ENCODE results near the gene ODC1.

Gene ODC1

DNA sequence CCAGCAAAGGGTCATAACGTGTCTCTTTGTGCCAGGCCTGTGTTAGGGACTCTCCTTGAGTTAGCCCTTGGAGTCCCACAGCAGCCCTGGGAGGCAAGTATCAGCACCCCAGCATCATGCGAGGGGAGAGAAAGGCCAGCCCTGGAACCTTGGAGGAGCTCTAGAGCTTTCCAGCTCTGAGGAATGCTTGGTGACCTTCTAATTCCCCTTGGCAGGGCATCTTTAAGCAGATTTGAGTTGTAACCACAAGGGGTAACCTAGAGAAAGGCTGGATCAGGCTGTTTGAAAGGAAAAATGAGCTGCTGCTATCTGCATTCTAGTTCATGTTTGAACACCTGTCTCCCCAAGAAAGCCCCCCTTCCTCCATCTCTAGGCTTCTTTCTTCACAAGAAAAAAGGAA is 23.8 kb upstream of the ODC1 start:
- Histone ChIP-seq H3K4me3 (ENCODE audit: low read depth in 1 of 2, low read length in 1 of 2) (no peak overlapping the region), H3K9me3 (no peaks in the 10 kb centered on the region), H3K4me1 (ENCODE audit: control insufficient read depth in 1 of 2, insufficient read depth in 1 of 2, low read depth in 1 of 2, low read length in 1 of 2) (no peaks in the 10 kb centered on the region), H3K27me3 (no peaks in the 10 kb centered on the region), H3K36me3 (no peaks in the 10 kb centered on the region), H3K27ac (no peak overlapping the region)
- TF ChIP-seq, protein P1, sequence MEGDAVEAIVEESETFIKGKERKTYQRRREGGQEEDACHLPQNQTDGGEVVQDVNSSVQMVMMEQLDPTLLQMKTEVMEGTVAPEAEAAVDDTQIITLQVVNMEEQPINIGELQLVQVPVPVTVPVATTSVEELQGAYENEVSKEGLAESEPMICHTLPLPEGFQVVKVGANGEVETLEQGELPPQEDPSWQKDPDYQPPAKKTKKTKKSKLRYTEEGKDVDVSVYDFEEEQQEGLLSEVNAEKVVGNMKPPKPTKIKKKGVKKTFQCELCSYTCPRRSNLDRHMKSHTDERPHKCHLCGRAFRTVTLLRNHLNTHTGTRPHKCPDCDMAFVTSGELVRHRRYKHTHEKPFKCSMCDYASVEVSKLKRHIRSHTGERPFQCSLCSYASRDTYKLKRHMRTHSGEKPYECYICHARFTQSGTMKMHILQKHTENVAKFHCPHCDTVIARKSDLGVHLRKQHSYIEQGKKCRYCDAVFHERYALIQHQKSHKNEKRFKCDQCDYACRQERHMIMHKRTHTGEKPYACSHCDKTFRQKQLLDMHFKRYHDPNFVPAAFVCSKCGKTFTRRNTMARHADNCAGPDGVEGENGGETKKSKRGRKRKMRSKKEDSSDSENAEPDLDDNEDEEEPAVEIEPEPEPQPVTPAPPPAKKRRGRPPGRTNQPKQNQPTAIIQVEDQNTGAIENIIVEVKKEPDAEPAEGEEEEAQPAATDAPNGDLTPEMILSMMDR (IDR thresholded peaks at IDR 0.05) = no peak

DNA sequence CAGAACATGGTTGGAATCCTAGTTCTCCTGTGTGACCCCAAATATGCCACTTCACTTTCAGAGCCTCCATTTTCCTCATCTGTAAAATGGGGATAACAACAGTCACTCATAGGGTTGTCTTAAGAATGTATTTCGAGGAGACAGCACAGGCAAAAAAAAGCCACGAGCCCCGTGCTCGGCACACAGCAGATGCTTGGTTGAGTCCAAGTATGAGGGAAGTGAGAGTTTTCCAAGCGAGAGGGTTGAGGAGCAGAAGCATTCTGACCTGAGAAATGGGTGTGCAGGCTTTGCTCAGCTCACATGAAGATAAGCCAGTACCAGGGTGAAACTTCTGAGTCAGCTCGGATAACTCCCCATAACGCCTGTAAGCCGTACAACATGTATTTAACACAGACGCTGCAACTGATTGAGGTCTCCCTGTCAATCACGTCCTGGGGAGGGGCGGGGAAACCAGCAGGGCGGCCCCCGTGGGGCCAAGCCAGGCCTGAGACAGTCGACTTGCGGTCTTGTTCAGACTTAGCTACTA is 23.0 kb upstream of the ODC1 start:
- Histone ChIP-seq H3K9me3 (no peaks in the 10 kb centered on the region), H3K36me3 (no peaks in the 10 kb centered on the region), H3K4me1 (ENCODE audit: control insufficient read depth in 1 of 2, insufficient read depth in 1 of 2, low read depth in 1 of 2, low read length in 1 of 2) (no peaks in the 10 kb centered on the region), H3K27ac (no peak overlapping the region), H3K27me3 (no peaks in the 10 kb centered on the region), H3K4me3 (ENCODE audit: low read depth in 1 of 2, low read length in 1 of 2) (no peak overlapping the region)
- TF ChIP-seq, protein P1 (IDR thresholded peaks at IDR 0.05) = no peak

DNA sequence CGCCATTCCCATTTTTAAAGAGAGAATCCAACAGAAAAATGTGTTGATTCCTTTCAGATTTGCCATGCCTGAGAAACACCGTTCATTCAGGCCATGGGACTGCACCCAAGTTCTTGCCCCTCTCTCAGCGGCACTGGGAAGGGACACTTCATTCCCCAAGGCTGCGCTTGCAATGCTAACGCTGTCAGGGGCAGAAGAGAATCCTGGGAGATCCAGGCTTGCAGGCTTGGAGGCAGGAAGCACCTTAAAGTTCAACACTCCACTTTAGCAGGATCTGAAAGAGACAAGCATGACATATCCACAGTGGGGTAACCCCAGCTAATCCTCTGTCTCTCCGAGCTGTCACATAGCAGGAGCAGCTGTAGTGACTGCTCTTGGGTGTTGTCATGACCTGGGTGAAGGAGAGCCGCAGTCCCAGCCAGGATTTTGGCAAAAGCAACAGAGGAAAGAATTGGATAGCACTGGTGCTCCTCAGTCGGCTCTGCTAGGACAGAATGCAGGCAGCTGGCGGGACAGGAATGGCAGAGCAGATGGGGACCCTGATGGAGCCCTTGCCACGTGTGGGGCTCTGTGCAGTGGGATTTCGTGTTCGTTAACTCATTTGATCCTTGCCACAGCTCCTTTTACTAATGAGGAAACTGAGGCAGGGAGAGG is 22.0 kb upstream of the ODC1 start:
- no peak overlapping the region for H3K4me3 ChIP-seq (ENCODE audit: low read depth in 1 of 2, low read length in 1 of 2)
- H3K27me3 ChIP-seq = no peaks in the 10 kb centered on the region
- H3K9me3 ChIP-seq = no peaks in the 10 kb centered on the region
- no peak overlapping the region for H3K27ac ChIP-seq
- H3K4me1 ChIP-seq (ENCODE audit: control insufficient read depth in 1 of 2, insufficient read depth in 1 of 2, low read depth in 1 of 2, low read length in 1 of 2) = no peaks in the 10 kb centered on the region
- H3K36me3 ChIP-seq = no peaks in the 10 kb centered on the region
- TF ChIP-seq, protein P1 (IDR thresholded peaks at IDR 0.05) = no peak

DNA sequence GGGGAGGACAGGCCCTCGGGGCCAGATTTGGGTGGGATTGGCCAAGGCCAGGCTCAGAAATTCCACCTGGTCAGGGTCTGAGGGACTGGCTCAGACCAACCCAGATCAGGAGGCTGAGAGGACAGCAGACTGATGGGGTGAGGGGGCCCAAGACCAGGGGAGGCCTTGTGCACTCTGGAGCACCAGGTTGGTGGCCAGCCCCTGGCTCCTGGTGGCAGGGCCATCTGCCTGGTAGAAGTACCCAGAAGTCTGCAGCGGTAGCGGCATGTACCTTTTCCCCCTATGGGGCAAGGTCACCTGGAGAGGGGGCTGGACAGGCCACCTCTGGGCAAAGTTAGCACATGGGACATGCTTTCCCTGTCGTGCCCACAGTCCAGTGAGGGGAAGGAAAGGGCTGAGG is 21.2 kb upstream of the ODC1 start:
- no peaks in the 10 kb centered on the region for H3K9me3 ChIP-seq
- H3K4me3 ChIP-seq (ENCODE audit: low read depth in 1 of 2, low read length in 1 of 2) = no peak overlapping the region
- H3K4me1 ChIP-seq (ENCODE audit: control insufficient read depth in 1 of 2, insufficient read depth in 1 of 2, low read depth in 1 of 2, low read length in 1 of 2) = no peaks in the 10 kb centered on the region
- no peak overlapping the region for H3K27ac ChIP-seq
- TF ChIP-seq, protein P1 (IDR thresholded peaks at IDR 0.05) = no peak
- H3K36me3 ChIP-seq = no peaks in the 10 kb centered on the region
- H3K27me3 ChIP-seq = no peaks in the 10 kb centered on the region

DNA sequence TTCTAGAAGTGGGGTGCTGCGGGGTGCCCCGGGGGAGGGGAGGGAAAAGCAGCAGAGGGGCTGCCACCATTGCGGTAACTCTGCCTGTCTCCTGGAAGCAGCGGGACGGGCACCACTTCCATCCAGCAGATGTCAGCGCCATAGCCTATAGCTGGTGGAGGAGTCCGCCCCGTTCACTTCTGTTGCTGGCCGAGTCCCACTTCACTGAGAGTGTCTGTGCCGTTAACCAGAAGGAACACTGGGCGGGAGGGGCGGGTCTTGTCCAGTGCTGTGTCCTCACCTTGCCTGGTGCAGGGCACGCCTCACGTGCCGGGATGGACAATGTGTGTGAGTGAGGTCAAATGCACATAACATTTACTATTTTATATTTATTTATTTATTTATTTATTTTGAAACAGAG is 19.3 kb upstream of the ODC1 start:
- Histone ChIP-seq H3K9me3 (no peaks in the 10 kb centered on the region), H3K27me3 (no peaks in the 10 kb centered on the region), H3K27ac (no peak overlapping the region), H3K4me1 (ENCODE audit: control insufficient read depth in 1 of 2, insufficient read depth in 1 of 2, low read depth in 1 of 2, low read length in 1 of 2) (no peaks in the 10 kb centered on the region), H3K4me3 (ENCODE audit: low read depth in 1 of 2, low read length in 1 of 2) (no peak overlapping the region), H3K36me3 (no peaks in the 10 kb centered on the region)
- TF ChIP-seq, protein P1 (IDR thresholded peaks at IDR 0.05) = no peak
